GM18499 (cell line): Measurements from ENCODE around the gene COX5A.

Source experiments
- ATAC-seq: cut with Tn5 transposase; IDR thresholded peaks from one replicate; pipeline ENCODE4 v1.9.1; 2021; ENCODE audit warnings: moderate number of reproducible peaks; ENCODE audit not compliant: insufficient read depth, unreplicated experiment

COX5A gene

GRCh38 chr15:74937590-74938371, at the start of gene COX5A:
Gene COX5A (minus strand): TSS chr15:74938073. CDS start chr15:74938014, 59 bp downstream.
- peak; percentile 51 for ATAC-seq

- ATAC-seq: no peak
These were observed 45.9 kb upstream of the COX5A start for GRCh38 chr15:74983725-74984231.

- ATAC-seq: no peak
These were observed 44.3 kb upstream of the COX5A start for GRCh38 chr15:74982183-74982582.

GRCh38 chr15:74978503-74978902, 40.6 kb upstream of the COX5A start:
- no peak for ATAC-seq

GRCh38 chr15:74978077-74978476, 40.2 kb upstream of the COX5A start:
- no peak for ATAC-seq

- ATAC-seq: no peak
These were observed 39.7 kb upstream of the COX5A start for GRCh38 chr15:74977599-74977998.

GRCh38 chr15:74976159-74976558, 38.3 kb upstream of the COX5A start:
- ATAC-seq: no peak

- ATAC-seq: no peak
These were observed 29.8 kb upstream of the COX5A start for GRCh38 chr15:74967670-74968069.

- no peak for ATAC-seq
These were observed 26.9 kb upstream of the COX5A start for GRCh38 chr15:74964794-74965193.

GRCh38 chr15:74963213-74963612, 25.3 kb upstream of the COX5A start:
- no peak for ATAC-seq

- ATAC-seq: no peak
These were observed 24.8 kb upstream of the COX5A start for GRCh38 chr15:74962671-74963070.

- no peak for ATAC-seq
These were observed 24.3 kb upstream of the COX5A start for GRCh38 chr15:74962219-74962618.

GRCh38 chr15:74961616-74962015, 23.7 kb upstream of the COX5A start:
- no peak for ATAC-seq

GRCh38 chr15:74960995-74961588, 23.2 kb upstream of the COX5A start:
- ATAC-seq: no peak

GRCh38 chr15:74960286-74960685, 22.4 kb upstream of the COX5A start:
- ATAC-seq: no peak

- ATAC-seq: no peak
These were observed 21.7 kb upstream of the COX5A start for GRCh38 chr15:74959586-74959939.

- ATAC-seq: no peak
These were observed 21.2 kb upstream of the COX5A start for GRCh38 chr15:74958908-74959585.

- no peak for ATAC-seq
These were observed 20.5 kb upstream of the COX5A start for GRCh38 chr15:74958320-74958907.

GRCh38 chr15:74957476-74958035, 19.7 kb upstream of the COX5A start:
- no peak for ATAC-seq

- no peak for ATAC-seq
These were observed 19.0 kb upstream of the COX5A start, which contains the start of gene RPP25 for GRCh38 chr15:74956648-74957475. Gene RPP25 (minus strand): TSS chr15:74956772. CDS start chr15:74956583, 189 bp downstream.
